GM19328 (cell line): ENCODE results near the gene C14orf132.

ENCODE experiments used
- ATAC-seq: cut with Tn5 transposase; IDR thresholded peaks from one replicate; pipeline ENCODE4 v1.9.1; 2021; ENCODE audit warnings: mild to moderate bottlenecking, moderate library complexity; ENCODE audit not compliant: unreplicated experiment

The C14orf132 gene

GRCh38 chr14:96139879-96140278 is 100.7 kb downstream of the C14orf132 start:
- no peak for ATAC-seq

GRCh38 chr14:96140952-96141351 is 101.8 kb downstream of the C14orf132 start:
- no peak for ATAC-seq
